ENCODE data around the gene KRTAP5-2. TPM values are rescaled to one million over a fixed set of nuclear protein-coding genes. Genes with fewer than 3 reads are reported as not detected.

Gene KRTAP5-2
- total and polyA plus RNA-seq, 2 of the 4 experiments (the other 2 are of a cell fraction), result not detected

DNA sequence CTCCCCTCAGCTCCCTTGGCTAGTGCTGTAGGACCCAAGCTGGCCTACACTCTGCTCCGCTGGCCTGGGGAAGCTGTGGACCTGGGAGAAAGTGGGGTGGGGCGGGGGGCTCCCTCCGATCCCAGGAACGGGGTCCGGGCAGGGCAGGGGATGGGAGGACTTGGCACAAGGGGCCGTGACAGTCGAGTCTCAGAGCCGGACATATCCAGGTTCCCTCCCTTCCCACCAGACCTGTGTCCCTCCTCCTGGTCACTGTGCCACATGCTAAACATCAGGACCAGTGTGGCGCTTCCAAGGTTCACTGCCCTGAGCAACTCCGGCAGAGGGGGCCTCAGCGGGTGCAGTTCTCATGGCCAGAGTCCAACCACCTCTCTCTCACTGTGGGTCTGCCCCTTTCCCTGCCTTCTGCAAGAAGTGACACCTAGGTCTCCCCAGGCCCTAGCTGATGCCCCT lies 28.1 kb downstream of the KRTAP5-2 start:
- in situ Hi-C loops (cut with MboI; ENCODE audit: low sequenced_read_pairs), result no loop called here
- no peak overlapping the region for H2BK5ac ChIP-seq (ENCODE audit: low read depth, low read length, poor library complexity, severe bottlenecking)
- no peak for DNase-seq
- no peak overlapping the region for H3K9ac ChIP-seq (ENCODE audit: low read depth, low read length)
- H2BK20ac ChIP-seq (ENCODE audit: low read depth, low read length), result no peak overlapping the region
- TF ChIP-seq NFE2L2 (IDR thresholded peaks at IDR 0.05; ENCODE audit: low read depth, low read length) (no peak), BHLHE40 (IDR thresholded peaks at IDR 0.05; ENCODE audit: low read depth, low read length) (no peak)
- TF ChIP-seq, protein P1, sequence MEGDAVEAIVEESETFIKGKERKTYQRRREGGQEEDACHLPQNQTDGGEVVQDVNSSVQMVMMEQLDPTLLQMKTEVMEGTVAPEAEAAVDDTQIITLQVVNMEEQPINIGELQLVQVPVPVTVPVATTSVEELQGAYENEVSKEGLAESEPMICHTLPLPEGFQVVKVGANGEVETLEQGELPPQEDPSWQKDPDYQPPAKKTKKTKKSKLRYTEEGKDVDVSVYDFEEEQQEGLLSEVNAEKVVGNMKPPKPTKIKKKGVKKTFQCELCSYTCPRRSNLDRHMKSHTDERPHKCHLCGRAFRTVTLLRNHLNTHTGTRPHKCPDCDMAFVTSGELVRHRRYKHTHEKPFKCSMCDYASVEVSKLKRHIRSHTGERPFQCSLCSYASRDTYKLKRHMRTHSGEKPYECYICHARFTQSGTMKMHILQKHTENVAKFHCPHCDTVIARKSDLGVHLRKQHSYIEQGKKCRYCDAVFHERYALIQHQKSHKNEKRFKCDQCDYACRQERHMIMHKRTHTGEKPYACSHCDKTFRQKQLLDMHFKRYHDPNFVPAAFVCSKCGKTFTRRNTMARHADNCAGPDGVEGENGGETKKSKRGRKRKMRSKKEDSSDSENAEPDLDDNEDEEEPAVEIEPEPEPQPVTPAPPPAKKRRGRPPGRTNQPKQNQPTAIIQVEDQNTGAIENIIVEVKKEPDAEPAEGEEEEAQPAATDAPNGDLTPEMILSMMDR (conservative IDR thresholded peaks at IDR 0.05; ENCODE audit: low read depth, low read length), result no peak
- no peak overlapping the region for H2BK15ac ChIP-seq (ENCODE audit: low read depth, low read length)
- H2BK120ac ChIP-seq (ENCODE audit: low read depth, low read length), result no peak overlapping the region
- H3K36me3 ChIP-seq (ENCODE audit: control insufficient read depth, insufficient read depth, low read length), result no peaks in the 10 kb centered on the region; the same call in 1 of the 2 replicates
- H3K18ac ChIP-seq (ENCODE audit: low read depth, low read length), result no peak overlapping the region
- BruUV-seq (replicated peaks), result no TSS peak
- peaks cover 4% of the 10 kb centered on the region for H3K4me1 ChIP-seq (ENCODE audit: control insufficient read depth, insufficient read depth, low read length)
- peaks cover 69% of the 10 kb centered on the region for H4K20me1 ChIP-seq (ENCODE audit: insufficient read depth, low read length)
- peak overlapping the region; percentile 19; the same call in 1 of the 2 replicates for H3K4me2 ChIP-seq (ENCODE audit: low read depth, low read length)
- dilution Hi-C loops (cut with HindIII; ENCODE audit: low sequenced_read_pairs, unreplicated experiment), result no loop called here
- H3K9me1 ChIP-seq (ENCODE audit: insufficient read depth, low read length), result 0 out of 2 replicates have a peak, but pooled peaks cover under 1% of the 10 kb centered on the region
- H3K27ac ChIP-seq (ENCODE audit: insufficient read depth, low read length), result no peak overlapping the region
- ChIA-PET POLR2A (ENCODE audit: unreplicated experiment) (interaction anchor here (0.9 kb wide), 1 partner anchor 12 kb away, joined by 3 read pairs; no protein-coding TSS in a partner anchor), CTCF (no interaction called here)
- no peak overlapping the region for H3K56ac ChIP-seq (ENCODE audit: extremely low read depth, insufficient read depth, low read length)
- H3K4me3 ChIP-seq (ENCODE audit: insufficient read depth, low read depth, low read length), result no peak overlapping the region
- no peak overlapping the region for H3K23ac ChIP-seq (ENCODE audit: low read depth, low read length)
- H4K5ac ChIP-seq (ENCODE audit: low read depth, low read length), result no peak overlapping the region
- no peak overlapping the region for H2AK9ac ChIP-seq (replicated peaks; ENCODE audit: low read depth, low read length, poor library complexity)
- H3K9me3 ChIP-seq (ENCODE audit: control insufficient read depth, insufficient read depth, low read length), result no peaks in the 10 kb centered on the region
- H4K91ac ChIP-seq (ENCODE audit: insufficient read depth, low read depth, low read length), result no peak overlapping the region
- no peak overlapping the region for H2AK5ac ChIP-seq (ENCODE audit: low read depth, low read length)
- no peak for ATAC-seq (ENCODE audit: low read depth)
- intact Hi-C loops (cut with micrococcal nuclease), result no loop called here
- H3K4ac ChIP-seq (ENCODE audit: low read depth, low read length), result no peak overlapping the region
- WGBS, 2 experiments (ENCODE audit: extremely low coverage in 2 of 2, insufficient read length in 1 of 2), result 83% methylated on average over 1 of the region's 11 CpGs; no CpG with 5 or more reads in 1 of the 2 experiments
- H4K8ac ChIP-seq (ENCODE audit: low read depth in 2 of 2, low read length in 2 of 2), result no peak overlapping the region
- H3K27me3 ChIP-seq (ENCODE audit: control insufficient read depth, insufficient read depth, low read length), result peaks cover 19% of the 10 kb centered on the region
- no peak overlapping the region for H3K14ac ChIP-seq (replicated peaks; ENCODE audit: low read depth, low read length)
- peaks cover 11 to 26% of the 10 kb centered on the region in 2 experiments; a peak in 2 of 4 replicates for H3K79me1 ChIP-seq (ENCODE audit: low read depth in 1 of 2, low read length in 2 of 2)
- H2AFZ ChIP-seq (replicated peaks; ENCODE audit: low read length, poor library complexity), result no peak overlapping the region
